HEK293 (cell line): ENCODE measurements around the gene FMNL3.

Experiments
- CTCF ChIA-PET: fragments of 350-600 bp; formaldehyde crosslinking; extraction: SDS; loops from one replicate; lab custom pipeline; 2021; ENCODE audit warnings: antibody characterized with exemption; lab: Yijun Ruan, JAX
- POLR2A ChIA-PET: fragments of 300-600 bp; formaldehyde crosslinking; extraction: SDS; loops from one replicate; lab custom pipeline; 2020; ENCODE audit warnings: antibody characterized with exemption, inconsistent platforms; lab: Yijun Ruan, JAX
- H3K27ac ChIP-seq: fragments of 200-500 bp; sonication (Bioruptor generic); 2 replicates; pipeline ENCODE4 v1.5.1; 2014; ENCODE audit warnings: low read depth, low read length, control low read depth, inconsistent platforms; ENCODE audit errors: extremely low read depth
- H3K36me3 ChIP-seq, 2 experiments: fragments of 200-500 bp in 1 of 2; sonication (Bioruptor generic) in 1 of 2; 1 replicate in 1 of 2; 2 replicates in 1 of 2; pipeline ENCODE4 v1.5.1; 2014 to 2017; ENCODE audit warnings: inconsistent platforms in 2 of 2, low read length in 2 of 2; ENCODE audit not compliant: control insufficient read depth in 2 of 2, insufficient read depth in 1 of 2
- H3K4me1 ChIP-seq: fragments of 200-500 bp; sonication (Bioruptor generic); 2 replicates; pipeline ENCODE4 v1.5.1; 2014; ENCODE audit warnings: mild to moderate bottlenecking, low read length, inconsistent platforms; ENCODE audit not compliant: control insufficient read depth, insufficient read depth
- H3K4me3 ChIP-seq: 2 replicates; pipeline ENCODE4 v1.5.1; 2011; ENCODE audit warnings: low read depth, mild to moderate bottlenecking, control low read depth, low read length, moderate library complexity
- H3K9me3 ChIP-seq: fragments of 200-500 bp; sonication (Bioruptor generic); 2 replicates; pipeline ENCODE4 v1.5.1; 2014; ENCODE audit warnings: low read depth, low read length, inconsistent platforms; ENCODE audit not compliant: control insufficient read depth, insufficient read depth
- FEZF1 ChIP-seq: fragments of 450-650 bp; formaldehyde crosslinking; IDR thresholded peaks from 2 replicates; pipeline ENCODE4 v1.5.1; 2016; ENCODE audit warnings: missing biosample characterization, missing genetic modification characterization
- IKZF3 ChIP-seq: fragments of 450-650 bp; IDR thresholded peaks from 2 replicates; pipeline ENCODE4 v1.5.0; 2018; ENCODE audit warnings: missing biosample characterization, mild to moderate bottlenecking, missing genetic modification characterization, moderate library complexity
- KLF8 ChIP-seq: fragments of 450-650 bp; formaldehyde crosslinking; IDR thresholded peaks from 2 replicates; pipeline ENCODE4 v1.5.1; 2016; ENCODE audit warnings: missing biosample characterization, missing genetic modification characterization
- MZF1 ChIP-seq: fragments of 450-650 bp; formaldehyde crosslinking; IDR thresholded peaks from 2 replicates; pipeline ENCODE4 v1.5.1; 2017; ENCODE audit warnings: missing biosample characterization, missing genetic modification characterization, borderline replicate concordance
- OSR2 ChIP-seq: fragments of 450-650 bp; formaldehyde crosslinking; IDR thresholded peaks from 2 replicates; pipeline ENCODE4 v1.5.1; 2016; ENCODE audit warnings: missing biosample characterization, missing genetic modification characterization
- PRDM1 ChIP-seq: fragments of 450-650 bp; formaldehyde crosslinking; IDR thresholded peaks from 2 replicates; pipeline ENCODE4; 2016; ENCODE audit warnings: missing biosample characterization, missing genetic modification characterization
- REST ChIP-seq: fragments of 450-650 bp; formaldehyde crosslinking; IDR thresholded peaks from 2 replicates; pipeline ENCODE4 v1.5.1; 2016; ENCODE audit warnings: missing biosample characterization, missing genetic modification characterization
- SP2 ChIP-seq: fragments of 450-650 bp; formaldehyde crosslinking; IDR thresholded peaks from 2 replicates; pipeline ENCODE4 v1.5.1; 2016; ENCODE audit warnings: missing biosample characterization, missing genetic modification characterization
- ZBTB11 ChIP-seq: fragments of 450-650 bp; formaldehyde crosslinking; conservative IDR thresholded peaks from 2 replicates; pipeline ENCODE4 v1.5.1; 2016; ENCODE audit warnings: low read depth, missing biosample characterization, missing genetic modification characterization
- ZBTB20 ChIP-seq: fragments of 450-650 bp; formaldehyde crosslinking; IDR thresholded peaks from 2 replicates; pipeline ENCODE4 v1.5.1; 2016; ENCODE audit warnings: missing biosample characterization, missing genetic modification characterization
- ZNF18 ChIP-seq: fragments of 450-650 bp; formaldehyde crosslinking; IDR thresholded peaks from 2 replicates; pipeline ENCODE4 v1.5.1; 2016; ENCODE audit warnings: missing biosample characterization, missing genetic modification characterization
- ZNF302 ChIP-seq: fragments of 450-650 bp; formaldehyde crosslinking; IDR thresholded peaks from 2 replicates; pipeline ENCODE4 v1.5.1; 2016; ENCODE audit warnings: missing biosample characterization, missing genetic modification characterization, low read depth
- ZNF366 ChIP-seq: fragments of 450-650 bp; formaldehyde crosslinking; conservative IDR thresholded peaks from 2 replicates; pipeline ENCODE4 v1.5.1; 2016; ENCODE audit warnings: missing biosample characterization, missing genetic modification characterization
- ZNF398 ChIP-seq: fragments of 450-650 bp; formaldehyde crosslinking; IDR thresholded peaks from 2 replicates; pipeline ENCODE4 v1.5.1; 2017; ENCODE audit warnings: missing biosample characterization, missing genetic modification characterization
- ZNF433 ChIP-seq: fragments of 450-650 bp; formaldehyde crosslinking; IDR thresholded peaks from 2 replicates; pipeline ENCODE4 v1.5.1; 2016; ENCODE audit warnings: missing biosample characterization, missing genetic modification characterization, low read depth
- ZNF521 ChIP-seq: fragments of 450-650 bp; formaldehyde crosslinking; IDR thresholded peaks from 2 replicates; pipeline ENCODE4 v1.5.1; 2017; ENCODE audit warnings: missing biosample characterization, mild to moderate bottlenecking, missing genetic modification characterization
- ZNF561 ChIP-seq: fragments of 450-650 bp; IDR thresholded peaks from 2 replicates; pipeline ENCODE4 v1.5.1; 2018; ENCODE audit warnings: missing biosample characterization, missing genetic modification characterization, borderline replicate concordance
- ZNF670 ChIP-seq: fragments of 450-650 bp; formaldehyde crosslinking; IDR thresholded peaks from 2 replicates; pipeline ENCODE4 v1.5.1; 2016; ENCODE audit warnings: missing biosample characterization, missing genetic modification characterization, low read depth

Gene FMNL3

GRCh38 chr12:49697808-49698207 is 9.4 kb downstream of the FMNL3 start:
- Histone ChIP-seq H3K4me3 (no peak overlapping the region), H3K4me1 (peaks cover 6% of the 10 kb centered on the region; the same call in 1 of the 2 replicates)
- CTCF ChIA-PET = interaction anchor here (0.7 to 1.3 kb wide), 2 partner anchors 116 to 808 kb away, joined by 3 to 4 read pairs; no protein-coding TSS in a partner anchor
- TF ChIP-seq FEZF1 (tag by site-specific recombination) (no peak), ZBTB11 (tag by site-specific recombination) (no peak), IKZF3 (tag by site-specific recombination) (no peak), ZNF18 (tag by site-specific recombination) (no peak), KLF8 (no peak), PRDM1 (tag by site-specific recombination) (no peak), ZNF521 (no peak), ZNF398 (tag by site-specific recombination) (no peak), ZNF670 (tag by site-specific recombination) (no peak), ZNF433 (no peak), ZNF561 (no peak), ZNF302 (tag by site-specific recombination) (no peak), SP2 (no peak), ZNF366 (tag by site-specific recombination) (no peak), OSR2 (tag by site-specific recombination) (no peak), MZF1 (tag by site-specific recombination) (no peak), ZBTB20 (no peak), REST (tag by site-specific recombination) (no peak)
- TF ChIP-seq, all 188 proteins: peak for 0
- H3K9me3 ChIP-seq = no peaks in the 10 kb centered on the region
- no peak overlapping the region for H3K27ac ChIP-seq
- no peaks in the 10 kb centered on the region; a peak in 1 of 3 replicates for H3K36me3 ChIP-seq
- POLR2A ChIA-PET = no interaction called here
